Thoracic aorta (tissue), 2 donors: ENCODE data around the gene ADAMTSL3. TPM values are rescaled to one million over a fixed set of nuclear protein-coding genes. Genes with fewer than 3 reads are reported as not detected.

Source experiments
- ATAC-seq: fragments of 150-250 bp; one replicate; pipeline ENCODE4 v1.8.0; 2017; ENCODE audit warnings: low read depth; ENCODE audit not compliant: insufficient number of reproducible peaks, low FRiP score
- DNase-seq: peaks from one replicate; pipeline ENCODE4 v3.0.0-alpha.2; 2020; ENCODE audit warnings: low spot score
- H3K27ac ChIP-seq, 2 donors: fragments of 200-600 bp; sonication (generic); 1 replicate in 1 of 2; 2 replicates in 1 of 2; pipeline ENCODE4 v1.5.1; 2016; ENCODE audit warnings: mild to moderate bottlenecking in 2 of 2, moderate library complexity in 2 of 2
- H3K27me3 ChIP-seq: fragments of 200-600 bp; sonication (generic); replicated peaks from 2 replicates; pipeline ENCODE4 v1.6.0; 2016; ENCODE audit warnings: mild to moderate bottlenecking; ENCODE audit not compliant: insufficient read depth
- H3K36me3 ChIP-seq: fragments of 200-600 bp; sonication (generic); one replicate; pipeline ENCODE4 v1.5.1; 2016
- H3K4me1 ChIP-seq, 2 donors: fragments of 200-600 bp; sonication (generic); 1 replicate in 1 of 2; 2 replicates in 1 of 2; pipeline versions ENCODE4 v1.5.1 to v1.6.0; 2016; ENCODE audit warnings: low read depth in 2 of 2, mild to moderate bottlenecking in 1 of 2; ENCODE audit not compliant: control insufficient read depth in 1 of 2
- H3K4me3 ChIP-seq: fragments of 200-600 bp; sonication (generic); 2 replicates; pipeline ENCODE4 v1.5.1; 2016; ENCODE audit warnings: mild to moderate bottlenecking
- H3K9me3 ChIP-seq: fragments of 200-600 bp; sonication (generic); 2 replicates; pipeline ENCODE4 v1.5.1; 2016
- total RNA-seq, 2 donors: library from RNA; depleted of rRNA; stranded (reverse); fragments of >200 nt; gene quantifications; one replicate each; pipeline versions ENCODE4 v1.1.0 to v1.2.3, GENCODE V29; 2016
- TF ChIP-seq, protein P1 (sequence below): fragments of 200-600 bp; sonication (generic); IDR thresholded peaks from one replicate; pipeline ENCODE4 v1.5.1; 2019; ENCODE audit warnings: antibody characterized with exemption

The ADAMTSL3 gene
- total RNA-seq, 2 donors from 2014 or later, result 41.4 to 45.4 TPM

DNA sequence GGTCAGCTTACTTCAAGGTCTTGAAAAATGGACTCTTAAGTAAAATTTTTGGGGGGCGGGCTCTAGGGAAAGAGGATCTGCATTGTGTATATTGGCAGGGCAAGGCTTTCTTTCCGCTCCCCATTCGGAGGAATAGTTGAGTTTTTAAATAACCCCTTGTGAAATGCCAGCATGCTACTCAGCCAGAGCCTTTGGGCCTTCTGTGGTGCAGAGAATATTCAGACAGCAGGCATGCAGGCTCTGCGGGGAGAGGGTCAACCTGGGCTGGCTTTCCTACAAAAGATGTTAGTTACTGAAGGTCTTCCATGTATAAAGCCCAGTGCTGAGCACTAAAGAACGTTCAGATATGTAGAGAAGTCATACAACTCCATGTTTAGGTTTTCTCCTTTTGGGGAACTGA, 40.6 kb downstream of the ADAMTSL3 start:
- no peaks in the 10 kb centered on the region for H3K27me3 ChIP-seq
- ATAC-seq, result peak; percentile 20
- H3K36me3 ChIP-seq, result no peaks in the 10 kb centered on the region
- peaks cover 35 to 57% of the 10 kb centered on the region in 2 donors for H3K4me1 ChIP-seq
- H3K4me3 ChIP-seq, result peak overlapping the region; percentile 65
- H3K27ac ChIP-seq, result peak overlapping the region; percentile 72 to 74
- DNase-seq, result no peak
- no peaks in the 10 kb centered on the region for H3K9me3 ChIP-seq
- TF ChIP-seq, protein P1, sequence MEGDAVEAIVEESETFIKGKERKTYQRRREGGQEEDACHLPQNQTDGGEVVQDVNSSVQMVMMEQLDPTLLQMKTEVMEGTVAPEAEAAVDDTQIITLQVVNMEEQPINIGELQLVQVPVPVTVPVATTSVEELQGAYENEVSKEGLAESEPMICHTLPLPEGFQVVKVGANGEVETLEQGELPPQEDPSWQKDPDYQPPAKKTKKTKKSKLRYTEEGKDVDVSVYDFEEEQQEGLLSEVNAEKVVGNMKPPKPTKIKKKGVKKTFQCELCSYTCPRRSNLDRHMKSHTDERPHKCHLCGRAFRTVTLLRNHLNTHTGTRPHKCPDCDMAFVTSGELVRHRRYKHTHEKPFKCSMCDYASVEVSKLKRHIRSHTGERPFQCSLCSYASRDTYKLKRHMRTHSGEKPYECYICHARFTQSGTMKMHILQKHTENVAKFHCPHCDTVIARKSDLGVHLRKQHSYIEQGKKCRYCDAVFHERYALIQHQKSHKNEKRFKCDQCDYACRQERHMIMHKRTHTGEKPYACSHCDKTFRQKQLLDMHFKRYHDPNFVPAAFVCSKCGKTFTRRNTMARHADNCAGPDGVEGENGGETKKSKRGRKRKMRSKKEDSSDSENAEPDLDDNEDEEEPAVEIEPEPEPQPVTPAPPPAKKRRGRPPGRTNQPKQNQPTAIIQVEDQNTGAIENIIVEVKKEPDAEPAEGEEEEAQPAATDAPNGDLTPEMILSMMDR, result no peak

DNA sequence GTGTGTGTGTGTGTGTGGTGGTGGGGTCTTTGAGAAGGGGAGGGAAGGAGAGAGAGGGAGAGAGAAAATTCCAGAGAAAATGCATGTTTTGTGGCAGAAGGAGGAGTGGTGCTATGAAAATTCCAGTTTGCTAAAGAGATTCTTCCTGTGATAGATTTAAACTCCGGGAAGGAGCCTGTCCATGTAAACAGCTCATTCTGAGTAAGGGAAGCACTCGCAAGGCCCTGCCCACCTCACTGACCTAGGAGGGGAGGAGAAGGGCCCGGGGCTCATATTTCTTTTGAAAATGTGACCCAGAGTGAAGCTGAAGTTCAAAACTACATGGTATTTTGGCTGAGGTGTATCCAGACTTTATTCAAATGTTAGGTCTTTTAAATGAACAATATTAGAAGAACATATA, 41.3 kb downstream of the ADAMTSL3 start:
- Histone ChIP-seq H3K4me3 (no peak overlapping the region), H3K27me3 (no peaks in the 10 kb centered on the region), H3K9me3 (no peaks in the 10 kb centered on the region), H3K27ac (peak overlapping the region; percentile 72 to 74), H3K36me3 (no peaks in the 10 kb centered on the region), H3K4me1 (peaks cover 35 to 61% of the 10 kb centered on the region in 2 donors)
- no peak for DNase-seq
- no peak for ATAC-seq
- TF ChIP-seq, protein P1, result no peak

DNA sequence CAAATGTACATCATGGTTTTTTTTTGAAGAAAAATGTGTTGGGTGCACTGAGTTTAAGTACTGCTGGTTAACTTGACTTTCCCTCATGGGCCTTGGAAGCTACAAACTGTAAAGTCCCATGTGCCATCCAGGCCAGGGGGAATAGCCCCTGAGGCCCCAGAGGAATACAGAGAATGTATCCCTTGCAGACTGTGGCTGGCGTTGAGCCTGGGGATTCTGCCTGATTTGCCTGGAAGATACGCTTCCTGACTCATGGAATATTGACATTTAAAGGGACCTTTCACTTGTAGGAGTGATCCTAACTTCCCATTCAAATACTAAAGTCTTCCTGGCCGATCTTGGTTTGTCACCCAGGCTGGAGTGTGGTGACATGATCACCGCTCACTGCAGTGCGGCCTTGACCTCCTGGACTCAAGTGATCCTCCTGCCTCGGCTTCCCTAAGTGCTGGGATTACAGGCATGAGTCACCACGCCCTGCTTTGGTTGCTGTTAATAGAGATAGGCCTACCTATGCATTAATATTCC, 42.0 kb downstream of the ADAMTSL3 start:
- H3K27ac ChIP-seq, result peak overlapping the region; percentile 72 to 74
- ATAC-seq, result no peak
- DNase-seq, result no peak
- no peaks in the 10 kb centered on the region for H3K36me3 ChIP-seq
- H3K9me3 ChIP-seq, result no peaks in the 10 kb centered on the region
- TF ChIP-seq, protein P1, result no peak
- no peak overlapping the region for H3K4me3 ChIP-seq
- no peaks in the 10 kb centered on the region for H3K27me3 ChIP-seq
- peaks cover 35 to 66% of the 10 kb centered on the region in 2 donors for H3K4me1 ChIP-seq

DNA sequence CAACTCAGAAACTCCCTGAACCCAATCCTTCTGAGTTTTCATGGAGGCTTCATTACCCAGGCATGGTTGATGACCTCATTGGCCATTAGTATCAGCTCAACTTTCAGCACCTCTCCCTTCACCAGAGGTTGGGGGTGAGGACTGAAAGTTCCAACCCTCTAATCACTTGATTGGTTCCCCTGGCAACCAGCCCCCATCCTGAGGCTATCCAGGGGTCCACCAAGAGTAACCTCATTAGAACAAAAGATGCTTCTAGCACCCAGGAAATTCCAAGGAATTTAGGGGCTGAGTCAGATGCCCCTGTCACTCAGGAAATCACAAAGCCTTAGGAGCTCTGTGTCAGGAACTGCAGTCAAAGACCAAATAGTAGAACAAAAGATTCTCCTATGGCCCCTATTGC, 43.8 kb downstream of the ADAMTSL3 start:
- Histone ChIP-seq H3K36me3 (no peaks in the 10 kb centered on the region), H3K27ac (peak overlapping the region in 1 of 2 donors; percentile 72), H3K27me3 (no peaks in the 10 kb centered on the region), H3K4me3 (no peak overlapping the region), H3K9me3 (no peaks in the 10 kb centered on the region), H3K4me1 (peaks cover 32 to 57% of the 10 kb centered on the region in 2 donors)
- DNase-seq (no peak), ATAC-seq (no peak)
- TF ChIP-seq, protein P1, result no peak

DNA sequence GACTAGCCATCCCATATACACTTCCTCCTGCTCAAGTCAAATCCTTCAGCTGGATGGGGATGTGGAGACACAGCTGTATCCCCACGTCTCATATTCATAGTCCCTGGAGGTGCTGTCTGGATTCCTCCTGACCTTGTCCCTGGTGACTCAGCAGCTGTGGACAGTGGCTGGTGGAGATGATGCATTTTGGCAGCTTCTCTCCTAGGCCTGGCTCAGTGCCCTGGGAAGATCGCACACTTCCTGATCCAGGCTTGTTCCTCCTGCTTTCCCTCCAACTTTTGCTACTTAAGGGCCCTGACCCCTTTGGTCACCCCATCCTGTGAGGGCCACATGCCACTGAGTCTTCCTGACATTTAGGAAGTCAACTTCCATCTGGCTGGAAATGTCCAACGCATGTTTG, 44.4 kb downstream of the ADAMTSL3 start:
- DNase-seq, result no peak
- no peak for ATAC-seq
- H3K27ac ChIP-seq, result no peak overlapping the region
- H3K9me3 ChIP-seq, result no peaks in the 10 kb centered on the region
- peaks cover 29 to 51% of the 10 kb centered on the region in 2 donors for H3K4me1 ChIP-seq
- TF ChIP-seq, protein P1, result no peak
- no peaks in the 10 kb centered on the region for H3K36me3 ChIP-seq
- H3K4me3 ChIP-seq, result no peak overlapping the region
- no peaks in the 10 kb centered on the region for H3K27me3 ChIP-seq
